GM12864 (cell line): ENCODE data around the gene ROR1.

Source experiments
- DNase-seq: peaks from one replicate; pipeline ENCODE4 v3.0.0-alpha.2; 2011; ENCODE audit warnings: low read depth
- H3K4me3 ChIP-seq: 2 replicates; pipeline ENCODE4 v1.5.1; 2011; ENCODE audit warnings: mild to moderate bottlenecking, low read depth, low read length, control low read depth
- CTCF ChIP-seq: IDR thresholded peaks from 2 replicates; pipeline ENCODE4 v1.5.1; 2011; ENCODE audit warnings: low read depth, mild to moderate bottlenecking, moderate library complexity, low read length, control low read depth, inconsistent platforms; ENCODE audit errors: missing control alignments

ROR1 gene

DNA sequence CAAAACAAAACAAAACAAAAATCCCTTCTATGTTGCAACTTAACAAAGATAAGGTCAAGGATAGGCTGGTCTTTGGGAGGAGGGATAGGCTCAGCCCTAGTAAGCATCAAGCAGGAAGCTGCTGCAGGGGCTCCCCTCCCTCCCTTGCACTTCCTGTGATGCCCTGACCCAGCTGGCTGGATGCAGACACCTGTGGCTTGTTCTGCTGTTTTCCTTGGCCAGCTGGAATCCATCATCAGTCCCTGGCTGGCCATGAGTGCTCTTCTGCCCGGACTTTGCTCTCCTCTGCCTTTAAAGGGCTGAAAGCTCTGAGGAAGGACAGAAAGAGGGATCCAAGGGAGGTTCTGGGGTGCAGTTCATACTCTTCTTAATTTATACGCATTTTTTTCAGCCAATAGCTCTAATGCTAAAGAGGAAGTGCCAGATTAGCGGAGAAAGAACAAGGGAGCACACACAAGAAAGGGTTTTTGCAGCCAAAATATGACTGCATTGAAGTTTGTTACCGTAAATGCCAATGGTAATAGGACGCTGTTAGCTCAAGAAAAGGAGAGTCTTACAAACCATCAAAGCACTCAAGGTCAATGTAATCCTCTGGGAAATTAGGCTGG, 409.7 kb downstream of the ROR1 start:
- TF ChIP-seq CTCF: no peak
- H3K4me3 ChIP-seq: no peak overlapping the region
- no peak for DNase-seq

- no peak for TF ChIP-seq CTCF
- no peak overlapping the region for H3K4me3 ChIP-seq
- no peak for DNase-seq
Measured at GRCh38 chr1:64184003-64184440, 410.2 kb downstream of the ROR1 start.

DNA sequence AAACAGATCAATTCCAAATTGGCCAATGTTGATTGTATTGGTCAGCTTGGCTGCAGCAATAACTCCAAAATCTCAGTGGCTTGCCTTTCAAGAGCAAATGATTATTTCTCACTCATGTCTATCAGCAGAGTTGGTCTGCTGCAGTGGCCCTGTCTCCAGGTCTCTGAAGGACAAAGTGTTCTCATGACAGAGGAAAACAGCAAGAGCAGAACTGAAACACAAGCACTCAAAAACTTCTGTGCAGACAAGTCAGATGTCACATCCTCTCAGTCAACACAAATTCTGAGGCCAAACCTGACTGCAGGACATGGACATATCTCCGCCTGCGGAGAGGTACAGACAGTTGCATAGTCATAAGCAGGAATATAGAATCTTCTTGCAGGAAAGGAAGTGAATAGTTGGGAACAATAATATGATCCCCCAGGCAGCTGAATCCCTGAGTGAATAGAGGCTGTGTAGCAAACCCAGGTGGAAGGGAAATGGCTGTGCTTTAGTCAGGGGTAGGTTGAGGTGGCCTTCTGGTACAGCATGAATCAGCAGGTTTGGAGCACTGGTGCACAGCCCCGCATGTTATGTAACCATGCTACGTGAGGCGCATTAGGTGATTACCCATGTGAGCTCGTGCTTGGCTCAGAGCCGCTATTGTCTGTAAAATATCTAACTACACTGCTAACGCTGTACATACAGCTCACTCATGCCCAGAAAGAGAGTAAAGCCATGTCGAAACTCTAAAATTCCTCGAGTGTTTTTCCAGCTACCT, 412.5 kb downstream of the ROR1 start:
- no peak for DNase-seq
- H3K4me3 ChIP-seq: no peak overlapping the region
- no peak for TF ChIP-seq CTCF

DNA sequence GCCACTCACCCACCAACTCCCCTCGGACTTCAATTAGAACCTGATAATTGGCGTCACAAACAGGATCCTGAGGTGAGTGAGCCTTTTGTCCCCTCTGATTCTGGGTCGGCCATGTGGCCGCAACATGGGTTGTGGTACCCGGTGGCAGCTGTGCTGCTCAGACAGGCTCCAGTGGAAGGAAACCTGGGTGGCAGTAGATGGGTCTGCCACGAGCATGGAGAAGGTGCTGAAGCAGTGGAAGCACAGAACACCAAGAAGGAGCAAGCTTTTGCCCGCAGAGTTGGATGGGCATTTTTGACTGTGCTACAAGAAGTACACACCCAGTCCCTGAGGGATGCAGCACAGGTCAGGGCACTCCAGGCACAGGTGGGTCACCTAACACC, 413.1 kb downstream of the ROR1 start:
- no peak for DNase-seq
- no peak overlapping the region for H3K4me3 ChIP-seq
- no peak for TF ChIP-seq CTCF

- no peak for DNase-seq
- no peak for TF ChIP-seq CTCF
- H3K4me3 ChIP-seq: no peak overlapping the region
Measured at GRCh38 chr1:64187646-64188045, 413.8 kb downstream of the ROR1 start.

GRCh38 chr1:64192290-64192689, 418.5 kb downstream of the ROR1 start:
- TF ChIP-seq CTCF: no peak
- no peak overlapping the region for H3K4me3 ChIP-seq
- no peak for DNase-seq
